ENCODE measurements around the gene CLDN8.

DNA sequence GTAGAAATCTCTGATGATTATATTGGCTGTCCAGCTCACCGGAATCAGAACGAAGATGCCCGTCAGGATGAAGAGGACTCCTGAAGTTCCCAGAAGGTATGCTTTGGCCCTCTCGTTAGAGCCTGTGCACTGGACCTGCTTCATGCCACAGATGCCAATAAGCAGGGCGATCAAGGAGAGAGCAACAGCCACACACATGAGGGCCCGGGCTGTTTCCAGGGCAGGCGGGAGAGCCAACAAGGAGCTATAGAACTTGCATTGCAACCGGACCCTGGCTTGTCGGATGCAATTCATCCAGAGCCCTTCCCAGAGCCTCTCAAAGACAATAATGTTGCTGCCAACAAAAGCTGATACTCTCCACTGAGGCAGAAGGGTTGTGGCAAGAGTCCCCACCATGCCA lies 49.7 kb downstream of the CLDN8 start:
- no peak for TF ChIP-seq POLR2AphosphoS5 (IDR thresholded peaks at IDR 0.05)
- TF ChIP-seq POLR2A (IDR thresholded peaks at IDR 0.05), result no peak

Measured in breast epithelium (tissue), 3 donors.